SIG-M5 (cell line): ENCODE data around the gene USP17L19.
"Not testable (repeated sequence)": the region's sequence is repeated elsewhere in the genome, so short reads cannot be mapped to it uniquely, and the experiment has no call there.

Experiments used
- DNase-seq: peaks from one replicate; lab custom pipeline; 2025; lab: John Stamatoyannopoulos, UW

The USP17L19 gene

DNA sequence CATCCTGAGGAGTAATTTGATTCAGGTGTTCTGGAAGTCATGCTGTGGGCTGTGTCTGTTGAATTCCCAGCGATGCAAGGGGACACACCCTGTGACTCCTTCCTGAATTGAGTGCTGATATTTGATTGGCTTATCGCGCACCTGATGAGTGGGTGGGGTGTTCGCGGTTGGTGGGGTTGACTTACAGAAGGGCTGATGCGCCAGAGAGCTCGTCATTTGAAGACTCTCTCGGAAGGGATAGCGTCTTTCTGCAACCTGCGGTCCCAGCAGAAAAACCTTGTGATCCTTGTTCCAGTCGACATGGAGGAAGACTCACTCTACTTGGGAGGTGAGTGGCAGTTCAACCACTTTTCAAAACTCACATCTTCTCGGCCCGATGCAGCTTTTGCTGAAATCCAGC is at the start of gene USP17L19:
Gene USP17L19 (plus strand): TSS at position 301 of the 400 bp plus-strand sequence. CDS start 0 bp downstream, at position 301.
- not testable (repeated sequence) for DNase-seq

DNA sequence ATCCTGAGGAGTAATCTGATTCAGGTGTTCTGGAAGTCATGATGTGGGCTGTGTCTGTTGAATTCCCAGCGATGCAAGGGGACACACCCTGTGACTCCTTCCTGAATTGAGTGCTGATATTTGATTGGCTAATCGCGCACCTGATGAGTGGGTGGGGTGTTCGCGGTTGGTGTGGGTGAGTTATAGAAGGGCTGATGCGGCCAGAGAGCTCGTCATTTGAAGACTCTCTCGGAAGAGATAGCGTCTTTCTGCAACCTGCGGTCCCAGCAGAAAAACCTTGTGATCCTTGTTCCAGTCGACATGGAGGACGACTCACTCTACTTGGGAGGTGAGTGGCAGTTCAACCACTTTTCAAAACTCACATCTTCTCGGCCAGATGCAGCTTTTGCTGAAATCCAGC is 42.8 kb upstream of the USP17L19 start, which contains the start of gene USP17L10:
Gene USP17L10 (plus strand): TSS at position 301 of the 400 bp plus-strand sequence. CDS start 0 bp downstream, at position 301.
- DNase-seq: not testable (repeated sequence)

GRCh38 chr4:9214701-9215100 is 38.5 kb upstream of the USP17L19 start:
- not testable (repeated sequence) for DNase-seq

- DNase-seq: not testable (repeated sequence)
These were observed 38.1 kb upstream of the USP17L19 start, which contains the start of gene USP17L11 for GRCh38 chr4:9215105-9215504. USP17L11 (plus strand) TSS chr4:9215405; CDS start chr4:9215405, 0 bp downstream.

- DNase-seq: not testable (repeated sequence)
These were observed 33.3 kb upstream of the USP17L19 start, which contains the start of gene USP17L12 for GRCh38 chr4:9219852-9220251. USP17L12 (plus strand) TSS chr4:9220152; CDS start chr4:9220152, 0 bp downstream.

DNA sequence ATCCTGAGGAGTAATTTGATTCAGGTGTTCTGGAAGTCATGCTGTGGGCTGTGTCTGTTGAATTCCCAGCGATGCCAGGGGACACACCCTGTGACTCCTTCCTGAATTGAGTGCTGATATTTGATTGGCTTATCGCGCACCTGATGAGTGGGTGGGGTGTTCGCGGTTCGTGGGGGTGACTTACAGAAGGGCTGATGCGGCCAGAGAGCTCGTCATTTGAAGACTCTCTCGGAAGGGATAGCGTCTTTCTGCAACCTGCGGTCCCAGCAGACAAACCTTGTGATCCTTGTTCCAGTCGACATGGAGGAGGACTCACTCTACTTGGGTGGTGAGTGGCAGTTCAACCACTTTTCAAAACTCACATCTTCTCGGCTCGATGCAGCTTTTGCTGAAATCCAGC is 28.6 kb upstream of the USP17L19 start, which contains the start of gene USP17L13:
Gene USP17L13 (plus strand): TSS at position 301 of the 400 bp plus-strand sequence. CDS start 0 bp downstream, at position 301.
- not testable (repeated sequence) for DNase-seq

- DNase-seq: not testable (repeated sequence)
These were observed 22.9 kb upstream of the USP17L19 start for GRCh38 chr4:9230249-9230648.

GRCh38 chr4:9234085-9234484 is 19.1 kb upstream of the USP17L19 start, which contains the start of gene USP17L15:
USP17L15 (plus strand) TSS chr4:9234385; CDS start chr4:9234385, 0 bp downstream.
- DNase-seq: not testable (repeated sequence)

- not testable (repeated sequence) for DNase-seq
These were observed 14.7 kb upstream of the USP17L19 start for GRCh38 chr4:9238461-9238860.

DNA sequence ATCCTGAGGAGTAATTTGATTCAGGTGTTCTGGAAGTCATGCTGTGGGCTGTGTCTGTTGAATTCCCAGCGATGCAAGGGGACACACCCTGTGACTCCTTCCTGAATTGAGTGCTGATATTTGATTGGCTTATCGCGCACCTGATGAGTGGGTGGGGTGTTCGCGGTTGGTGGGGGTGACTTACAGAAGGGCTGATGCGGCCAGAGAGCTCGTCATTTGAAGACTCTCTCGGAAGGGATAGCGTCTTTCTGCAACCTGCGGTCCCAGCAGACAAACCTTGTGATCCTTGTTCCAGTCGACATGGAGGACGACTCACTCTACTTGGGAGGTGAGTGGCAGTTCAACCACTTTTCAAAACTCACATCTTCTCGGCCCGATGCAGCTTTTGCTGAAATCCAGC is 9.6 kb upstream of the USP17L19 start, which contains the start of gene USP17L17:
Gene USP17L17 (plus strand): TSS at position 301 of the 400 bp plus-strand sequence. CDS start 0 bp downstream, at position 301.
- DNase-seq: not testable (repeated sequence)

GRCh38 chr4:9247953-9248680 is 5.1 kb upstream of the USP17L19 start, which contains the start of gene USP17L18:
USP17L18 (plus strand) TSS chr4:9248630; CDS start chr4:9248630, 0 bp downstream.
- not testable (repeated sequence) for DNase-seq

DNA sequence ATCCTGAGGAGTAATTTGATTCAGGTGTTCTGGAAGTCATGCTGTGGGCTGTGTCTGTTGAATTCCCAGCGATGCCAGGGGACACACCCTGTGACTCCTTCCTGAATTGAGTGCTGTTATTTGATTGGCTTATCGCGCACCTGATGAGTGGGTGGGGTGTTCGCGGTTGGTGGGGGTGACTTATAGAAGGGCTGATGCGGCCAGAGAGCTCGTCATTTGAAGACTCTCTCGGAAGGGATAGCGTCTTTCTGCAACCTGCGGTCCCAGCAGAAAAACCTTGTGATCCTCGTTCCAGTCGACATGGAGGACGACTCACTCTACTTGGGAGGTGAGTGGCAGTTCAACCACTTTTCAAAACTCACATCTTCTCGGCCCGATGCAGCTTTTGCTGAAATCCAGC is 4.6 kb downstream of the USP17L19 start, which contains the start of gene USP17L20:
Gene USP17L20 (plus strand): TSS at position 301 of the 400 bp plus-strand sequence. CDS start 0 bp downstream, at position 301.
- not testable (repeated sequence) for DNase-seq

GRCh38 chr4:9262572-9262971 is 9.4 kb downstream of the USP17L19 start, which contains the start of gene USP17L21:
USP17L21 (plus strand) TSS chr4:9262872; CDS start chr4:9262872, 0 bp downstream.
- DNase-seq: not testable (repeated sequence)

DNA sequence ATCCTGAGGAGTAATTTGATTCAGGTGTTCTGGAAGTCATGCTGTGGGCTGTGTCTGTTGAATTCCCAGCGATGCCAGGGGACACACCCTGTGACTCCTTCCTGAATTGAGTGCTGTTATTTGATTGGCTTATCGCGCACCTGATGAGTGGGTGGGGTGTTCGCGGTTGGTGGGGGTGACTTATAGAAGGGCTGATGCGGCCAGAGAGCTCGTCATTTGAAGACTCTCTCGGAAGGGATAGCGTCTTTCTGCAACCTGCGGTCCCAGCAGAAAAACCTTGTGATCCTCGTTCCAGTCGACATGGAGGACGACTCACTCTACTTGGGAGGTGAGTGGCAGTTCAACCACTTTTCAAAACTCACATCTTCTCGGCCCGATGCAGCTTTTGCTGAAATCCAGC is 14.1 kb downstream of the USP17L19 start, which contains the start of gene USP17L22:
Gene USP17L22 (plus strand): TSS at position 301 of the 400 bp plus-strand sequence. CDS start 0 bp downstream, at position 301.
- not testable (repeated sequence) for DNase-seq

DNA sequence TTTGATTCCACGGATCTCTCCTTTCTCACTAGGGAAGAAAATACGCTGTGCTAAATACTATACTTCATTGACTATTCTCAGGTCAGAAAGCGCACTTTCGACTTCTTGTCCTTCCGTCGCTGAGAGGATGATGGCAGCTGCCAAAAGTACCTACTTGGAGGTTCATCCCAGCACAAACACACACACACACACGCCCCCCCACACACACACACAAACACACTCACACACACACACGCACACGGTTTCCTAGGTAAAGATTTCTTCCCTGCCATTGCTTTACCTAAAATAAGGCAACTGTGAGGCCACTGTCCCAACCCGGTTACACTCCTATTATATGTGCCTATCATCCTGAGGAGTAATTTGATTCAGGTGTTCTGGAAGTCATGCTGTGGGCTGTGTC is 18.5 kb downstream of the USP17L19 start:
- DNase-seq: not testable (repeated sequence)
